Testis (tissue), 2 donors: ENCODE measurements around the gene DGLUCY.

ENCODE experiments used
- POLR2A ChIP-seq: fragments of 450-650 bp; IDR thresholded peaks from one replicate; pipeline ENCODE4 v1.6.1; 2017; ENCODE audit warnings: antibody characterized with exemption, mild to moderate bottlenecking, moderate library complexity
- TF ChIP-seq, protein P1 (sequence below), 3 experiments: fragments of 450-650 bp in 2 of 3; fragments of 200-600 bp in 1 of 3; sonication (generic) in 1 of 3; IDR thresholded peaks; one replicate each; pipeline ENCODE4 v1.5.1; 2016 to 2019; ENCODE audit warnings: antibody characterized with exemption in 3 of 3, mild to moderate bottlenecking in 2 of 3, moderate library complexity in 1 of 3

DNA sequence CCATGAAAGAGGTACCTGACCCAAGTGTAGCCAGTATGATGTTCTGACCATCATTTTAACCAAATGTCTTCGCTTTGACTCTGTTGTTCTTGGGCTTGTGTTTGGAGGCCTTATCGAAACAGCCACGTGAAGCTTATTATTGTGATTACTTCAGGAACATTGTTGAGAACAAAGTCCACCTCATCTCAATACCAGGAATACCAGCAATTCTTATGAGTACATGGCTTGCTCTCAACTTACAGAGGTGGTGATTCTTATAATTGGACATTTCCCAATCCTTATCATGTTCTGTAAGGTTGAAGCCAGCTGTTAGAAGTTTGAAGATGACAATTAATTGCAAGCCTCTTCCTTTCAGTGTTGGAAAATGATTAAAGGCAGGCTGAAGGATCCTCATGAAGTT lies 31.6 kb upstream of the DGLUCY start:
- no peak for TF ChIP-seq POLR2A
- TF ChIP-seq, protein P1, sequence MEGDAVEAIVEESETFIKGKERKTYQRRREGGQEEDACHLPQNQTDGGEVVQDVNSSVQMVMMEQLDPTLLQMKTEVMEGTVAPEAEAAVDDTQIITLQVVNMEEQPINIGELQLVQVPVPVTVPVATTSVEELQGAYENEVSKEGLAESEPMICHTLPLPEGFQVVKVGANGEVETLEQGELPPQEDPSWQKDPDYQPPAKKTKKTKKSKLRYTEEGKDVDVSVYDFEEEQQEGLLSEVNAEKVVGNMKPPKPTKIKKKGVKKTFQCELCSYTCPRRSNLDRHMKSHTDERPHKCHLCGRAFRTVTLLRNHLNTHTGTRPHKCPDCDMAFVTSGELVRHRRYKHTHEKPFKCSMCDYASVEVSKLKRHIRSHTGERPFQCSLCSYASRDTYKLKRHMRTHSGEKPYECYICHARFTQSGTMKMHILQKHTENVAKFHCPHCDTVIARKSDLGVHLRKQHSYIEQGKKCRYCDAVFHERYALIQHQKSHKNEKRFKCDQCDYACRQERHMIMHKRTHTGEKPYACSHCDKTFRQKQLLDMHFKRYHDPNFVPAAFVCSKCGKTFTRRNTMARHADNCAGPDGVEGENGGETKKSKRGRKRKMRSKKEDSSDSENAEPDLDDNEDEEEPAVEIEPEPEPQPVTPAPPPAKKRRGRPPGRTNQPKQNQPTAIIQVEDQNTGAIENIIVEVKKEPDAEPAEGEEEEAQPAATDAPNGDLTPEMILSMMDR (IDR thresholded peaks at IDR 0.05) = no peak
